ENCODE measurements around the gene FRMD5. TPM values are rescaled to one million over a fixed set of nuclear protein-coding genes. Genes with fewer than 3 reads are reported as not detected.

Gene FRMD5
- total RNA-seq, 1 experiment from 2014 or later, result 27.2 TPM

GRCh38 chr15:44215594-44215993 is 20.5 kb upstream of the FRMD5 start (continued):
- TF ChIP-seq, protein P1, sequence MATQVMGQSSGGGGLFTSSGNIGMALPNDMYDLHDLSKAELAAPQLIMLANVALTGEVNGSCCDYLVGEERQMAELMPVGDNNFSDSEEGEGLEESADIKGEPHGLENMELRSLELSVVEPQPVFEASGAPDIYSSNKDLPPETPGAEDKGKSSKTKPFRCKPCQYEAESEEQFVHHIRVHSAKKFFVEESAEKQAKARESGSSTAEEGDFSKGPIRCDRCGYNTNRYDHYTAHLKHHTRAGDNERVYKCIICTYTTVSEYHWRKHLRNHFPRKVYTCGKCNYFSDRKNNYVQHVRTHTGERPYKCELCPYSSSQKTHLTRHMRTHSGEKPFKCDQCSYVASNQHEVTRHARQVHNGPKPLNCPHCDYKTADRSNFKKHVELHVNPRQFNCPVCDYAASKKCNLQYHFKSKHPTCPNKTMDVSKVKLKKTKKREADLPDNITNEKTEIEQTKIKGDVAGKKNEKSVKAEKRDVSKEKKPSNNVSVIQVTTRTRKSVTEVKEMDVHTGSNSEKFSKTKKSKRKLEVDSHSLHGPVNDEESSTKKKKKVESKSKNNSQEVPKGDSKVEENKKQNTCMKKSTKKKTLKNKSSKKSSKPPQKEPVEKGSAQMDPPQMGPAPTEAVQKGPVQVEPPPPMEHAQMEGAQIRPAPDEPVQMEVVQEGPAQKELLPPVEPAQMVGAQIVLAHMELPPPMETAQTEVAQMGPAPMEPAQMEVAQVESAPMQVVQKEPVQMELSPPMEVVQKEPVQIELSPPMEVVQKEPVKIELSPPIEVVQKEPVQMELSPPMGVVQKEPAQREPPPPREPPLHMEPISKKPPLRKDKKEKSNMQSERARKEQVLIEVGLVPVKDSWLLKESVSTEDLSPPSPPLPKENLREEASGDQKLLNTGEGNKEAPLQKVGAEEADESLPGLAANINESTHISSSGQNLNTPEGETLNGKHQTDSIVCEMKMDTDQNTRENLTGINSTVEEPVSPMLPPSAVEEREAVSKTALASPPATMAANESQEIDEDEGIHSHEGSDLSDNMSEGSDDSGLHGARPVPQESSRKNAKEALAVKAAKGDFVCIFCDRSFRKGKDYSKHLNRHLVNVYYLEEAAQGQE (IDR thresholded peaks at IDR 0.05; ENCODE audit: low read depth), result no peak

GRCh38 chr15:44208956-44209355 is 13.9 kb upstream of the FRMD5 start:
- Histone ChIP-seq H3K36me3 (ENCODE audit: control insufficient read depth in 1 of 2, insufficient read depth in 2 of 2, low read length in 2 of 2) (no peaks in the 10 kb centered on the region), H3K9me2 (ENCODE audit: insufficient read depth) (no peaks in the 10 kb centered on the region), H3K4me2 (ENCODE audit: low read length) (0 out of 2 replicates have a peak overlapping the region, but pooled peaks have one; percentile 70), H3K4me1 (ENCODE audit: control insufficient read depth in 1 of 2, insufficient read depth in 2 of 2, low read length in 2 of 2) (peaks cover 11 to 35% of the 10 kb centered on the region in 2 experiments), H3K27me3 (ENCODE audit: insufficient read depth, low read length) (no peaks in the 10 kb centered on the region), H3K79me2 (ENCODE audit: insufficient read depth, low read length) (no peaks in the 10 kb centered on the region), H3K9me3 (ENCODE audit: control insufficient read depth in 1 of 2, insufficient read depth in 1 of 2, low read depth in 1 of 2, low read length in 2 of 2) (no peaks in the 10 kb centered on the region), H3K27ac (ENCODE audit: low read depth, low read length) (no peak overlapping the region), H4K20me1 (ENCODE audit: insufficient read depth) (no peaks in the 10 kb centered on the region), H2AFZ (ENCODE audit: low read depth, low read length, poor library complexity, severe bottlenecking) (peak overlapping the region; percentile 41), H3K4me3 (replicated peaks in 1 of 2; ENCODE audit: low read depth in 1 of 2, low read length in 2 of 2) (no peak overlapping the region), H3K9ac (ENCODE audit: low read length) (no peak overlapping the region)
- BruUV-seq (replicated peaks), result no TSS peak
- RAD21 ChIA-PET (ENCODE audit: low non-redundant PET in 1 of 2, low total read pairs in 2 of 2, uncharacterized antibody in 2 of 2, unreplicated experiment in 2 of 2), result no interaction called here
- POLR2A ChIA-PET, result interaction anchor here (1.2 kb wide), 1 partner anchor 12 kb away, joined by 3 read pairs; no protein-coding TSS in a partner anchor
- intact Hi-C loops (cut with micrococcal nuclease), result no loop called here
- no peak for DNase-seq (ENCODE audit: low read depth, low spot score)
- no peak for ATAC-seq
- CTCF ChIA-PET, result no interaction called here
- TF ChIP-seq TCF7L2 (IDR thresholded peaks at IDR 0.05; ENCODE audit: borderline replicate concordance, extremely low read depth, insufficient read depth, insufficient read length), result no peak
- TF ChIP-seq EZH2phosphoT487 (IDR thresholded peaks at IDR 0.05; ENCODE audit: borderline replicate concordance), result no peak
- no peak for TF ChIP-seq EGR1 (IDR thresholded peaks at IDR 0.05; ENCODE audit: low read depth)
- no peak for TF ChIP-seq ZNF274 (IDR thresholded peaks at IDR 0.05; ENCODE audit: low read depth, low read length)
- TF ChIP-seq, protein P1 (IDR thresholded peaks at IDR 0.05; ENCODE audit: low read depth), result no peak
- TF ChIP-seq ELF1 (IDR thresholded peaks at IDR 0.05; ENCODE audit: borderline replicate concordance, low read depth), result no peak
- TF ChIP-seq CBX3 (IDR thresholded peaks at IDR 0.05; ENCODE audit: low read depth), result no peak
- no peak for TF ChIP-seq RAD21 (IDR thresholded peaks at IDR 0.05; ENCODE audit: low read depth)
- TF ChIP-seq SP1 (IDR thresholded peaks at IDR 0.05; ENCODE audit: low read depth), result no peak
- no peak for TF ChIP-seq YY1 (IDR thresholded peaks at IDR 0.05; ENCODE audit: extremely low read depth, insufficient replicate concordance, low read depth, low read length)
- TF ChIP-seq SIN3A (IDR thresholded peaks at IDR 0.05; ENCODE audit: low read depth), result no peak
- TF ChIP-seq EZH2 (IDR thresholded peaks at IDR 0.05), result no peak
- no peak for TF ChIP-seq POLR2AphosphoS5 (IDR thresholded peaks at IDR 0.05; ENCODE audit: low read depth, low read length)
- TF ChIP-seq ZBTB33 (IDR thresholded peaks at IDR 0.05; ENCODE audit: extremely low read depth, insufficient replicate concordance, low read length), result no peak
- no peak for TF ChIP-seq JUND (IDR thresholded peaks at IDR 0.05)
- TF ChIP-seq, protein P2, sequence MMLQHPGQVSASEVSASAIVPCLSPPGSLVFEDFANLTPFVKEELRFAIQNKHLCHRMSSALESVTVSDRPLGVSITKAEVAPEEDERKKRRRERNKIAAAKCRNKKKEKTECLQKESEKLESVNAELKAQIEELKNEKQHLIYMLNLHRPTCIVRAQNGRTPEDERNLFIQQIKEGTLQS (IDR thresholded peaks at IDR 0.05), result no peak
